WTC11 (cell line): Measurements from ENCODE around the gene SLC26A8.

Source experiments
- CTCF ChIP-seq: fragments of 200-600 bp; IDR thresholded peaks from 2 replicates; pipeline ENCODE4 v1.8.0; 2022; ENCODE audit warnings: antibody characterized with exemption
- IRF1 ChIP-seq: sonication (generic); formaldehyde crosslinking; IDR thresholded peaks from 2 replicates; pipeline ENCODE4 v1.8.0; 2023; ENCODE audit warnings: missing genetic modification reagents
- JUN ChIP-seq: sonication (generic); formaldehyde crosslinking; IDR thresholded peaks from 2 replicates; pipeline ENCODE4 v1.8.0; 2023; ENCODE audit warnings: mild to moderate bottlenecking, missing genetic modification reagents
- MAX ChIP-seq: sonication (generic); formaldehyde crosslinking; IDR thresholded peaks from 2 replicates; pipeline ENCODE4 v1.8.0; 2022; ENCODE audit warnings: mild to moderate bottlenecking, missing genetic modification reagents
- NR2C2 ChIP-seq: sonication (generic); formaldehyde crosslinking; IDR thresholded peaks from 2 replicates; pipeline ENCODE4 v1.8.0; 2022; ENCODE audit warnings: mild to moderate bottlenecking, missing genetic modification reagents
- SP1 ChIP-seq: sonication (generic); formaldehyde crosslinking; conservative IDR thresholded peaks from 2 replicates; pipeline ENCODE4 v1.8.1; 2022; ENCODE audit warnings: missing genetic modification reagents
- TCF7 ChIP-seq: sonication (generic); formaldehyde crosslinking; IDR thresholded peaks from 2 replicates; pipeline ENCODE4 v1.8.0; 2022; ENCODE audit warnings: mild to moderate bottlenecking, low read depth, missing genetic modification reagents, moderate library complexity

GRCh38 chr6:35993150-35993549, 31.3 kb downstream of the SLC26A8 start:
- TF ChIP-seq SP1 (CRISPR knock-in tag) (no peak), IRF1 (CRISPR knock-in tag) (no peak), CTCF (no peak), NR2C2 (CRISPR knock-in tag) (no peak), JUN (CRISPR knock-in tag) (no peak), TCF7 (CRISPR knock-in tag) (no peak), MAX (CRISPR knock-in tag) (no peak)
